NCI-H2227 (cell line): Measurements from ENCODE around the gene IGF2BP1.
"Not testable (repeated sequence)": the region's sequence is repeated elsewhere in the genome, so short reads cannot be mapped to it uniquely, and the experiment has no call there.

Source experiments
- DNase-seq: peaks from one replicate; lab custom pipeline; 2025; ENCODE audit not compliant: unreplicated experiment; lab: John Stamatoyannopoulos, UW

The IGF2BP1 gene

GRCh38 chr17:49053171-49053829 lies 56.1 kb downstream of the IGF2BP1 start:
- DNase-seq: no peak

GRCh38 chr17:49054342-49055092 lies 57.3 kb downstream of the IGF2BP1 start:
- no peak for DNase-seq

GRCh38 chr17:49055181-49055927 lies 58.2 kb downstream of the IGF2BP1 start:
- DNase-seq: no peak

DNA sequence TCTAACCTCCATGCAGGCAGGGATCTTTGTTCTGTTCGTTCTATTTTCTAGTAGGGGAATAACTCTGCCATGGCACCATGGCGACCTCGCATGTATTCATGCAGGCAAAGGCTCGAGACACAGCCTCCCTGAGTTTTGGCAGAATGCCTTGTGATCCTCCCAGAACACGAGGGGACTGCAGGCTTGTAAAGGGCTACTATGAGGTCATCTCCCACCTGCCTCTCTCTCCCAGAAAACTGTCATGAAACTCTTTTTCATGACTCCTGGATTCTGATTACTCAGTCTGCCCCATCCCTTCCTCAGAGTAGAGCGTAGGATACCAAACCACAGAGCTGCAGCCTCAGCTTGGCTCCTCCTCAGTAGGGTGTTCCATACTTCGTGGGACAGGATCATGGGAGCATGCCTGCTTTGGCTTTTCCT lies 64.3 kb downstream of the IGF2BP1 start:
- DNase-seq: no peak

GRCh38 chr17:49063652-49064051 lies 66.5 kb downstream of the IGF2BP1 start:
- no peak for DNase-seq

GRCh38 chr17:49067163-49067562 lies 70.0 kb downstream of the IGF2BP1 start:
- no peak for DNase-seq

DNA sequence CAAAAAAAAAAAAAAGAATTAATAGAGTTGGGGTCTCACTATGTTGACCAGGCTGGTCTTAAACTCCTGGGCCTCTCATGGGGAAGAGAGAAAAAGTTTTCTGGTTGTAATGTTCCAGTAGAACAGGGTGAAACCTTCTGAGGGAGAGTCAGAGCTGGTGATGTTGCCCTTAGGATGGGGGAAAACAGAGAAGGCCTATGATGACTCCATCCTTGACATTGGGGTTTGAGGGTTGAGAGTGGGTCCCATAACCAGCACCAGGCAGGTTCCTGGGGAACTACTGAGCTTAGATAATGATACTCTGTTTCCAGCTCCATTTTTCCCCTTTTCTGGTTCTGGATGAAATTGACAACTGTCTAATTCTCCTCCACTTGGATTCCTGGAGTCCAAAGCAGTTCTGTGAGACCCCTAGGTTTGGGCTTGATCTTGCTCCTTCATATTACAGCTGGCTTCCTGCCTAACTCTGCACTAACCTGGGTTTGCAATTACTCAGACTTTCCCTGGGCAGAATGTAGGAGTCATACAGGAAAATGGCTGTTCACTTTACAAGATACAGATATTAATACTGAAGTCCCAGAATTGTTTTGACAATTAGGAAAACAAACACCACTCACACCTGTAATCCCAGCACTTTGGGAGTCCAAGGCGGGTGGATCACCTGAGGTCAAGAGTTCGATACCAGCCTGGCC lies 72.5 kb downstream of the IGF2BP1 start:
- DNase-seq: no peak

DNA sequence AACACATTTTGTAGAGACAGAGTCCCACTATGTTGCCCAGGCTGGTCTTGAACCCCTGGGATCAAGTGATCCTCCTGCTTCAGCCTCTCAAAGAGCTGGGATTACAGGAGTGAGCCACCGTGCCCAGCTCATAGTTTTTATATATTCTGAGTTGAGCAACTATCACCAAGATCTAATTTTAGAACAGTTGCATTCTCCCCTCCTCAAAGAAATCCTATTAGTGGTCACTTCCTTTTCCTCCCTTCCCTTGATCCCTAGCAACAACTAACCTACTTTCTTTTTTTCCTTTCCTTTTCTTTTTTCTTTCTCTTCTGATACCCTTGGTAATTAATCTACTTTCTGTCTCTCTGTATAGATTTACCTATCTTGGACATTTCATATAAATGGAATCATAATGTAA lies 73.9 kb downstream of the IGF2BP1 start:
- no peak for DNase-seq

GRCh38 chr17:49074851-49075540 lies 77.8 kb downstream of the IGF2BP1 start:
- no peak for DNase-seq

DNA sequence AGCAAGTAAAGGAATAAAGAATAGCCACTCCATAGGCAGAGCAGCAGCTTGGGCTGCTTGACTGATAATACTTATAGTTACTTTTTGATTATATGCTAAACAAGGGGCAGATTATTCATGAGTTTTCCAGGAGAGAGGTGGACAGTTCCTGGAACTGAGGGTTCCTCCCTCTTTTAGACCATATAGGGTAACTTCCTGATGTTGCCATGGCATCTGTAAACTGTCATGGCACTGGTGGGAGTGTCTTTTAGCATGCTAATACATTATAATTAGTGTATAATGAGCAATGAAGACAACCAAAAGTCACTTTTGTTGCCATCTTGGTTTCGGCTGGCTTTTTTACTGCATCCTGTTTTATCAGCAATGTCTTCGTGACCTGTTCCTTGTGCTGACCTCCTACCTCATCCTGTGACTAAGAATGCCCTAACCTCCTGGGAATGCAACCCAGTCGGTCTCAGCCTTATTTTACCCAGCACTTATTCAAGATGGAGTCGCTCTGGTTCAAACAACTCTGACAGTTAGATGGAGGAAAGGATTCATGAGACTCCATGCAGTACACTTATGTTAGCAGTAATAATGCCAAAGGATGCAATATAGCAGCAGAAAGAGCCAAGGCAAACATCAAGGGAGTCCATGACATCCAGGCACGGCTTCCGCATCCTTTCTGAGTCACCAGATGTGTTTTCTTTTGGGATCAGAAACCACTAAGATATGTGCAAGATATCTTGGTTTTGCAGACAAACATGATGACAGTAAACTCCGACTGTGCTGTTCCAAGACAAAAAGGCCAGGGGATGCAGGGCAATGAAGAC lies 79.6 kb downstream of the IGF2BP1 start:
- DNase-seq: no peak

DNA sequence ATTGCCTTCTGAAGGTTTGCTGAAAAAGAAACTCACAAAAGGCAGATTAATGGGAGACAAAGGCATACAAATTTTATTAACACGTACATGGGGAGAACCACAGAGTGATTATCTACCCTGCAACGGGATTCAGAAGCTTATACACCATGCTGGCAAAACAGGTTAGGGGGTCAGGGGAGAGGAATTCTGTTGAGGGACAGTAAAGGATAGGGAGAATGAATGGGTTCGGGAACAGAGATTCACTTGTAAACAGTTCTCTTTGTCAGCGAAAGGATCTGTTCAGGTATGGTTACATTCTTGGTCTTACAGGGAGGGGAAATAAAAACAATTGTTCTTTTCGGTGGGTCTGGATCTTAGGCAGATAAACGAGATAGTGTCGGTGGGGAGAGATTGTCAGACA lies 81.1 kb downstream of the IGF2BP1 start:
- no peak for DNase-seq

DNA sequence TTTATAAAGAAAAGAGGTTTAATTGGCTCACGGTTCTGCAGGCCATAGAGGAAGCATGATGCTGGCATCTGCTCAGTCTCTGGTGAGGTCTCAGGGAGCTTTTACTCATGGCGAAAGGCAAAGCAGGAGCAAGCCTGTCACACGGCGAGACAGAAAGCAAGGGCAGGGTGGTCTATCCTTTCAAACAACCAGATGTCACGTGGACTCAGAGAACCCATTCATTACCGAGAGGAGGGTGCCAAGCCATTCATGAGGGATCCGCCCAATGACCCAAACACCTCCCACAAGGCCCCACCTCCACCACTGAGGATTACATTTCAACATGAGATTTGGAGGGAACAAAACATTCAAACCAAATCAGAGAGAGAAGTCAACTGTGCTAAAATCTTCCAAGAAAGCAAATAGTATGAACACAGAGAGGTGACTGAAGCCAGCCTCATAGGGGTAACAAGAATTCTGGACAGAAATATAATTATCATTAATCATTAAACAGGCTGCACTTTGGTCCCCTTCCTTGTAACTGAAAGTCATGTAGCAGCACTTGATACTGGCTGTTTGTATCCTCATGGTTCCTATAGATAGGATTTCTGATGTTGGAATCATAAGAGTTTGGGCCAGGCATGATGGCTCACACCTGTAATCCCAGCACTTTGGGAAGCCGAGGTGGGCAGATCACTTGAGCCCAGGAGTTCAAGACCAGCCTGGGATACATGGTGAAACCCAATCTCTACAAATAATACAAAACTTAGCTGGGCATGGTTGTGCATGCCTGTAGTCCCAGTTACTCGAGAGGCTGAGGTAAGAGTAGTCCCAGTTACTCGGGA lies 82.9 kb downstream of the IGF2BP1 start:
- DNase-seq: no peak

DNA sequence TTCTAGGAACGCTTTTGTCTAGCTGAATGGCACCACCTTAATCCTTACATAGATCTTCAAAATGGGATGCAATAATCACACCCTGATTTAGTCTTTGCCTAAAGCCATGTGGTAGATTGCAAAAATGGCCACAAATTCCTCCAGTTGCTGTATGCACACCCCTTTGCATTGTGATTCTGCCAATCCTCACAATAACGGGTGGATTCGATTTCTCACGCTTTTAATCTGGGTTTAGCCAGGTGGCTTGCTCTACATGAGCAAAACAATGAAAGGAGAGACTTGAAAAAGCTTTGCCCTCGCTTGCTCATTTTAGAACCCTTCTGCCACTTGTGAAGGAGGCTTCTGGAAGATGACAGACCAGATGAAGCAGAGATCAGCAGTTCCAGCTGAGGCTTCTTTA lies 85.0 kb downstream of the IGF2BP1 start:
- DNase-seq: no peak

DNA sequence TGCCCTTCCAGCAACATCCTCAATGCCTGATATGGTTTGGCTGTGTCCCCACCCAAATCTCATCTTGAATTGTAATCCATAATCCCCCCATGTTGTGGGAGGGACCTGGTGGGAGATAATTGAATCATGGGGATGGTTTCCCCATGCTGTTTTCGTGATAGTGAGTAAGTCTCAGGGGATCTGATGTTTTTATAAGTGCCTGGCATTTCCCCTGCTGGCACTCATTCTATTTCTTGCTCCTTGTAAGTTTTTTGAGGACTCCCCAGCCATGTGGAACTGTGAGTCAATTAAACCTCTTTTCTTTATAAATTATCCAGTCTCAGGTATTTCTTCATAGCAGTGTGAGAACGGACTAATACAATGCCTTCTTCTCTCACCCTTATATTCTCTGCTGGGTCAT lies 87.9 kb downstream of the IGF2BP1 start:
- DNase-seq: not testable (repeated sequence)

DNA sequence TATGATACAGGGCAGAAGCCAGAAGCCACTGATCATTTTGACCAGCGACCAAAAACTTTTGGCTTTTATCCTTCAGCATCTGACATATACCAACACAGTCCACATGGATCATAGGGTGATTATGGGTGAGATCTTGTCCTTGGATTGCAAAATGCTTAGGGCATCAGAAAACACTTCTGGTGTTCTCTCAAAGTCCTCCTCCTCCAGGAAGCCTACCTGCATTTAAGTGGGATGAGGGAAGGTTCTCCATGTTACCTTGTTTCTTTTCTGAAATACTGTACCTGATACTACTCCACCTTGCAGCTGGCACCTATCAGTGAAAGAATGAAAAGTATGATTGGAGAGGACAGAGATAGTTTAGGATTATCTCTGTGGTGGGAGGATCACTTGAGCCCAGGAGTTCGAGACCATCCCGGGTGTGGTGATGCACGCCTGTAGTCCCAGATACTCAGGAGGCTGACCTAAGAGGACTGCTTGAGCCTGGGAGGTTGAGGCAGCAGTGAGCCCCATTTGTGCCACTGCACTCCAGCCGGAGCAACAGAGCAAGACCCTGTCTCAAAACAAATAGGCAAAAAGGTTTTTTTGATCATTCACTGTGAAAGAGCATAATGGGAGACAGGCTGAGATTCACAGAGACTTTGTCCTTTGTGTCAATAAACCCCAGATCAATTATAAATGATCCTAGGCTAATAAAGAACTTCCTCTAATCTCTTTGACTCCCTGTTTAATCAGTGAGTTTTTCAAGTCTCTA lies 88.6 kb downstream of the IGF2BP1 start:
- DNase-seq: no peak

DNA sequence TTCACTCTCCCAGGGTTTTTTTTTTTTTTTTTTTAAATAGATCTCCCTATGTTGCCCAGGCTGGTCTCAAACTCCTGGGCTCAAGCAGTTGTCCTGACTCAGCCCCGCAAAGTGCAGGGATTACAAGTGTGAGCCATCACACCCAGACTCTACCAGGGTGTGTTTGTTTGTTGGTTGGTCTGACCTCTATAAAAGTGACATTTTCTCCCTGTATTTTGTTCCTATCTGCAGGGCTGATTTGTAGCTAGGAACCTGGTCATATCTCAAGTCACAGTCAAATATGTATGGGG lies 89.1 kb downstream of the IGF2BP1 start:
- DNase-seq: no peak

DNA sequence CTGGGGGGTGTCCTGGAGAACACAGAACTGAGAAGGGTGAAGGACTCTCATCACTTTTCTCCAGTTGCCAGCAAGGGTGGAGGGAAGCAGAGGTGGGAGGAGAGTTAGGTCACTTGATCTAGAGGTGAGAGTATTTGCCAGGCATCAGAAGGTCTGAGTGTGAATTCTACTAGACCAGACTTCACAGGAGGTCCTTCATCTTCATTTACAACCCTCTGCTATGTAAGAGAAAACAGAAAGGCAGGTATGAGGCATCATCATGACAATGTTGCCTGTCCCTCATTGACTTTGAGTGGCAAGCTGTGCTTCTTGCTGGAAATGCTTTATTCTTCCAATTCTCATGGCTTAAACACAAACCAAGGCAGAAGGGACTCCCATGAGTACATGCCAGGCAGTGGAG lies 89.5 kb downstream of the IGF2BP1 start:
- DNase-seq: no peak

GRCh38 chr17:49089094-49089493 lies 91.9 kb downstream of the IGF2BP1 start:
- no peak for DNase-seq
